ENCODE measurements around the gene ORMDL2.
"Not testable (repeated sequence)": the region's sequence is repeated elsewhere in the genome, so short reads cannot be mapped to it uniquely, and the experiment has no call there.

Gene ORMDL2

GRCh38 chr12:55861871-55862270 is 44.0 kb downstream of the ORMDL2 start:
- DNase-seq: no peak

GRCh38 chr12:55862286-55862685 is 44.4 kb downstream of the ORMDL2 start:
- no peak for DNase-seq

DNA sequence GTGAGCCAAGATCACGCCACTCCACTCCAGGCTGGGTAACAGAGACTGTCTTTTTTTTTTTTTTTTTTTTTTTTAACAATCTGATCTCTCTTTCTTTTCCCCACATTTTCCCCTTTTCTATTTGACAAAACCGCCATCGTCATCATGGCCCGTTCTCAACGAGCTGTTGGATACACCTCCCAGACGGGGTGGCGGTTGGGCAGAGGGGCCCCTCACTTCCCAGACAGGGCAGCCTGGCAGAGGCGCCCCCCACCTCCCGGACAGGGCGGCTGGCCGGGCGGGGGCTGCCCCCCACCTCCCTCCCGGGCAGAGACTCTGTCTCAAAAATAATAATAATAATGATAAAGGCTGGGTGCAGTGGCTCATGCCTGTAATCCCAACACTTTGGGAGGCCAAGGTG is 45.1 kb downstream of the ORMDL2 start:
- not testable (repeated sequence) for DNase-seq

DNA sequence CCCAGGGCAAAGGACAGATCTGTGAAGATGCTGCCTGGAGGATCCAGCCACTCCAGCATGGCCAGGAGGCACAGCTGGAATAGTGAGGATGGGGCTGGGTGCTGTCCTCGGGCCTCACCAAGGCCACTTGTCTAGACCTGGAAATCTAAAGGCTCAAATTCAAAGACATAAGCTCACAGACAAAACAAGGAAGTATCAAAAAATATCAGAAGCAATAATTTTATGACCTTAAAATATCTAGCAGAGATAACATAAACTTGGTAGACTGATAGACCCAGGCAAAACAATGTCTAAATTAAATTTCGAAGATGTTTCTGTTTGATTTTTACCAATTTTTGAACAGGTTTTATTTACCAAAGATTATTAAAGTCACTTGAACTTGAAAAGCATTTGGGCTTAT is 47.5 kb downstream of the ORMDL2 start:
- DNase-seq: no peak

- DNase-seq: not testable (repeated sequence)
Observed at GRCh38 chr12:55866454-55867004, 48.7 kb downstream of the ORMDL2 start.
